SK-N-SH (cell line): ENCODE data around the gene TBC1D16. TPM values are rescaled to one million over a fixed set of nuclear protein-coding genes. Genes with fewer than 3 reads are reported as not detected.

Source experiments
- CTCF ChIA-PET: fragments of 300-600, 350-600 bp; formaldehyde crosslinking; extraction: SDS; loops from one replicate; lab custom pipeline; 2021; lab: Yijun Ruan, JAX
- POLR2A ChIA-PET: fragments of 350-600 bp; sonication (Branson Sonifier 250); formaldehyde crosslinking; extraction: SDS; loops from one replicate; lab custom pipeline; 2020; ENCODE audit warnings: antibody characterized with exemption, inconsistent platforms; lab: Yijun Ruan, JAX
- DNase-seq: peaks from one replicate; pipeline ENCODE4 v3.0.0; 2012
- H2AFZ ChIP-seq: fragments of 200-600 bp; sonication (generic); 2 replicates; pipeline ENCODE4 v1.8.1; 2016; ENCODE audit warnings: antibody characterized with exemption, mild to moderate bottlenecking, low read depth
- H3F3A ChIP-seq: fragments of 200-600 bp; sonication (generic); replicated peaks from 2 replicates; pipeline ENCODE3; 2016; ENCODE audit warnings: antibody characterized with exemption, mild to moderate bottlenecking; ENCODE audit not compliant: insufficient read depth
- H3K27ac ChIP-seq, 2 experiments: fragments of 200-500 bp in 1 of 2; fragments of 200-600 bp in 1 of 2; sonication (Bioruptor generic) in 1 of 2; sonication (generic), shearing (Covaris generic) in 1 of 2; 2 replicates each; pipeline versions ENCODE4 v1.5.1 to v1.6.1; 2014 to 2016; ENCODE audit warnings: low read depth in 2 of 2, inconsistent platforms in 1 of 2, low read length in 1 of 2, mild to moderate bottlenecking in 1 of 2, mixed read lengths in 1 of 2
- H3K27me3 ChIP-seq: fragments of 200-600 bp; sonication (generic), shearing (Covaris generic); 2 replicates; pipeline ENCODE4 v1.6.1; 2016; ENCODE audit warnings: mixed run types; ENCODE audit not compliant: insufficient read depth
- H3K36me3 ChIP-seq, 2 experiments: fragments of 200-500 bp in 1 of 2; fragments of 200-600 bp in 1 of 2; sonication (Bioruptor generic) in 1 of 2; sonication (generic) in 1 of 2; replicated peaks in 1 of 2; 2 replicates each; pipeline versions ENCODE3 to v1.5.1; 2014 to 2016; ENCODE audit warnings: low read length in 1 of 2, mild to moderate bottlenecking in 1 of 2; ENCODE audit not compliant: insufficient read depth in 2 of 2, control insufficient read depth in 1 of 2
- H3K4me1 ChIP-seq, 2 experiments: fragments of 200-500 bp in 1 of 2; fragments of 200-600 bp in 1 of 2; sonication (Bioruptor generic) in 1 of 2; sonication (generic), shearing (Covaris generic) in 1 of 2; 2 replicates each; pipeline versions ENCODE4 v1.5.1 to v1.6.1; 2014 to 2016; ENCODE audit warnings: low read depth in 1 of 2, low read length in 1 of 2, mixed run types in 1 of 2; ENCODE audit not compliant: insufficient read depth in 2 of 2, control insufficient read depth in 1 of 2
- H3K4me2 ChIP-seq: fragments of 200-600 bp; sonication (generic), shearing (Covaris generic); 2 replicates; pipeline ENCODE4 v1.6.1; 2017; ENCODE audit warnings: mixed run types
- H3K4me3 ChIP-seq, 2 experiments: fragments of 200-500 bp in 1 of 2; fragments of 200-600 bp in 1 of 2; sonication (Bioruptor generic) in 1 of 2; sonication (generic), shearing (Covaris generic) in 1 of 2; 2 replicates each; pipeline versions ENCODE4 v1.5.1 to v1.8.1; 2014 to 2016; ENCODE audit warnings: low read depth in 2 of 2, inconsistent platforms in 1 of 2, low read length in 1 of 2, mild to moderate bottlenecking in 1 of 2, mixed read lengths in 1 of 2, moderate library complexity in 1 of 2
- H3K79me2 ChIP-seq: fragments of 200-600 bp; sonication (generic); 2 replicates; pipeline ENCODE4 v1.8.1; 2017; ENCODE audit warnings: mild to moderate bottlenecking; ENCODE audit not compliant: insufficient read depth
- H3K9ac ChIP-seq: fragments of 200-600 bp; sonication (generic); 2 replicates; pipeline ENCODE4 v1.6.1; 2017; ENCODE audit warnings: mixed run types
- H3K9me2 ChIP-seq: fragments of 200-600 bp; sonication (generic); 2 replicates; pipeline ENCODE4 v1.6.1; 2017; ENCODE audit warnings: mixed run types
- H3K9me3 ChIP-seq: fragments of 200-600 bp; sonication (generic); 2 replicates; pipeline ENCODE4 v1.6.1; 2017; ENCODE audit warnings: mixed run types, mild to moderate bottlenecking, moderate library complexity
- H4K20me1 ChIP-seq: fragments of 200-600 bp; sonication (generic); 2 replicates; pipeline ENCODE4 v1.6.1; 2017; ENCODE audit warnings: mild to moderate bottlenecking, mixed run types; ENCODE audit not compliant: insufficient read depth
- CHD2 ChIP-seq: fragments of 150-350 bp; IDR thresholded peaks from 2 replicates; pipeline ENCODE4 v1.6.1; 2018; ENCODE audit warnings: low read length; ENCODE audit not compliant: partially characterized antibody
- FOXM1 ChIP-seq: IDR thresholded peaks from 2 replicates; pipeline ENCODE4 v1.4.0; 2012; ENCODE audit warnings: low read depth, mild to moderate bottlenecking
- GABPA ChIP-seq: IDR thresholded peaks from 2 replicates; pipeline ENCODE4 v1.4.0; 2012; ENCODE audit warnings: low read depth, mild to moderate bottlenecking
- GATA2 ChIP-seq: sonication (generic); formaldehyde crosslinking; IDR thresholded peaks from 2 replicates; pipeline ENCODE4 v1.5.0; 2020; ENCODE audit warnings: mild to moderate bottlenecking, missing genetic modification reagents
- JUND ChIP-seq: IDR thresholded peaks from 2 replicates; pipeline ENCODE4 v1.4.0; 2012
- MXI1 ChIP-seq: IDR thresholded peaks from 2 replicates; pipeline ENCODE4 v1.6.1; 2012; ENCODE audit warnings: mild to moderate bottlenecking, low read depth, low read length, improper control_type of control experiment
- POLR2AphosphoS5 ChIP-seq: IDR thresholded peaks from 2 replicates; pipeline ENCODE4 v1.6.1; 2012; ENCODE audit warnings: low read depth, low read length
- RAD21 ChIP-seq: IDR thresholded peaks from 2 replicates; pipeline ENCODE4 v1.6.1; 2012; ENCODE audit warnings: mild to moderate bottlenecking, low read length
- RCOR1 ChIP-seq: fragments of 150-350 bp; IDR thresholded peaks from 2 replicates; pipeline ENCODE4 v1.6.1; 2017; ENCODE audit warnings: antibody characterized with exemption, low read length
- RXRA ChIP-seq: IDR thresholded peaks from 2 replicates; pipeline ENCODE4 v1.4.0; 2012; ENCODE audit warnings: low read depth, mild to moderate bottlenecking, borderline replicate concordance
- SIN3A ChIP-seq: IDR thresholded peaks from 2 replicates; pipeline ENCODE4 v1.6.1; 2012; ENCODE audit warnings: low read depth, mild to moderate bottlenecking, low read length, moderate library complexity, borderline replicate concordance
- SMC3 ChIP-seq: IDR thresholded peaks from 2 replicates; pipeline ENCODE4 v1.6.1; 2012; ENCODE audit warnings: low read depth, low read length, improper control_type of control experiment
- TAF1 ChIP-seq: IDR thresholded peaks from 2 replicates; pipeline ENCODE4 v1.6.1; 2012; ENCODE audit warnings: low read depth, mild to moderate bottlenecking, low read length, moderate library complexity, borderline replicate concordance
- TEAD4 ChIP-seq: IDR thresholded peaks from 2 replicates; pipeline ENCODE4 v1.4.0; 2012; ENCODE audit warnings: mild to moderate bottlenecking, borderline replicate concordance; ENCODE audit not compliant: insufficient read depth
- YY1 ChIP-seq: IDR thresholded peaks from 2 replicates; pipeline ENCODE4 v1.4.0; 2012; ENCODE audit warnings: low read depth, mild to moderate bottlenecking
- WGBS: methylation state at CpG from one replicate; pipeline ENCODE4 v1.1.6; 2017; ENCODE audit warnings: low lambda C conversion rate; 5-methylcytosine and 5-hydroxymethylcytosine counted together
- polyA plus RNA-seq, 3 experiments: library from polyadenylated mRNA; depleted of rRNA; stranded (reverse); fragments of >200 nt; gene quantifications; 2 replicates each; pipeline ENCODE4 v1.2.3, GENCODE V29; 2012
- TF ChIP-seq, protein P1 (sequence below): fragments of 150-350 bp; IDR thresholded peaks from 2 replicates; pipeline ENCODE4 v1.6.1; 2016; ENCODE audit warnings: mild to moderate bottlenecking, low read depth, low read length
- TF ChIP-seq, protein P2 (sequence below): IDR thresholded peaks from 2 replicates; pipeline ENCODE4 v1.4.0; 2012; ENCODE audit warnings: low read depth, borderline replicate concordance

The TBC1D16 gene
- polyA plus RNA-seq, 1 of the 3 experiments (the other 2 are of a cell fraction) = 14.5 TPM

DNA sequence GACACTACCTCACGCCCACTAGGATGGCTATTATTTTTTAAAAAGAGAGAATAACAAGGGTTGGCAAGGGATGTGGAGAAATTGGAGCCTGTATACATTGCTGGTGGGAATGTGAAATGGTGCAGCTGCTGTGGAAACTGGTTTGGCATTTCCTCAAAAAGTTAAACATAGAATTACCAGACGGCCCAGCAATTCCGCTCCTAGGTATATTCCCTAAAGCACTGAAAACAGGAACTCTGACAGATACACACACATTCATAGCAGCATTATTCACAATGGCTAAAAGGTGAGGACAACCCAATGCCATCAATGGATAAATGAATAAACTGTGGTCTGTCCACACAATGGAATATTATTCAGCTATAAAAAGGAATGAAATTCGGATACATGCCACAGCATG is 136.1 kb downstream of the TBC1D16 start:
- H2AFZ ChIP-seq = no peak overlapping the region
- no peak overlapping the region for H3K4me2 ChIP-seq
- H3K27me3 ChIP-seq = peaks cover 33% of the 10 kb centered on the region; the same call in 1 of the 2 replicates
- 67% methylated on average over 4 of the region's 4 CpGs for WGBS
- no peak for DNase-seq
- H4K20me1 ChIP-seq = no peaks in the 10 kb centered on the region
- H3K4me1 ChIP-seq = no peaks in the 10 kb centered on the region
- no peaks in the 10 kb centered on the region for H3K9me2 ChIP-seq
- no peak overlapping the region for H3K27ac ChIP-seq
- ChIA-PET CTCF (interaction anchor here (0.7 to 1.7 kb wide), 2 partner anchors 24 to 49 kb away, joined by 3 to 5 read pairs; no protein-coding TSS in a partner anchor), POLR2A (no interaction called here)
- H3K79me2 ChIP-seq = no peaks in the 10 kb centered on the region
- no peak for TF ChIP-seq GATA2 (CRISPR knock-in tag)
- TF ChIP-seq YY1 = no peak
- TF ChIP-seq RAD21 = no peak
- TF ChIP-seq RXRA = no peak
- TF ChIP-seq JUND = no peak
- TF ChIP-seq SMC3 = no peak
- no peak for TF ChIP-seq SIN3A
- no peak for TF ChIP-seq RCOR1
- no peak for TF ChIP-seq POLR2AphosphoS5
- no peak for TF ChIP-seq CHD2
- no peak for TF ChIP-seq TAF1
- TF ChIP-seq, protein P1, sequence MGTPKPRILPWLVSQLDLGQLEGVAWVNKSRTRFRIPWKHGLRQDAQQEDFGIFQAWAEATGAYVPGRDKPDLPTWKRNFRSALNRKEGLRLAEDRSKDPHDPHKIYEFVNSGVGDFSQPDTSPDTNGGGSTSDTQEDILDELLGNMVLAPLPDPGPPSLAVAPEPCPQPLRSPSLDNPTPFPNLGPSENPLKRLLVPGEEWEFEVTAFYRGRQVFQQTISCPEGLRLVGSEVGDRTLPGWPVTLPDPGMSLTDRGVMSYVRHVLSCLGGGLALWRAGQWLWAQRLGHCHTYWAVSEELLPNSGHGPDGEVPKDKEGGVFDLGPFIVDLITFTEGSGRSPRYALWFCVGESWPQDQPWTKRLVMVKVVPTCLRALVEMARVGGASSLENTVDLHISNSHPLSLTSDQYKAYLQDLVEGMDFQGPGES = no peak
- TF ChIP-seq GABPA = no peak
- TF ChIP-seq FOXM1 = no peak
- TF ChIP-seq, protein P2, sequence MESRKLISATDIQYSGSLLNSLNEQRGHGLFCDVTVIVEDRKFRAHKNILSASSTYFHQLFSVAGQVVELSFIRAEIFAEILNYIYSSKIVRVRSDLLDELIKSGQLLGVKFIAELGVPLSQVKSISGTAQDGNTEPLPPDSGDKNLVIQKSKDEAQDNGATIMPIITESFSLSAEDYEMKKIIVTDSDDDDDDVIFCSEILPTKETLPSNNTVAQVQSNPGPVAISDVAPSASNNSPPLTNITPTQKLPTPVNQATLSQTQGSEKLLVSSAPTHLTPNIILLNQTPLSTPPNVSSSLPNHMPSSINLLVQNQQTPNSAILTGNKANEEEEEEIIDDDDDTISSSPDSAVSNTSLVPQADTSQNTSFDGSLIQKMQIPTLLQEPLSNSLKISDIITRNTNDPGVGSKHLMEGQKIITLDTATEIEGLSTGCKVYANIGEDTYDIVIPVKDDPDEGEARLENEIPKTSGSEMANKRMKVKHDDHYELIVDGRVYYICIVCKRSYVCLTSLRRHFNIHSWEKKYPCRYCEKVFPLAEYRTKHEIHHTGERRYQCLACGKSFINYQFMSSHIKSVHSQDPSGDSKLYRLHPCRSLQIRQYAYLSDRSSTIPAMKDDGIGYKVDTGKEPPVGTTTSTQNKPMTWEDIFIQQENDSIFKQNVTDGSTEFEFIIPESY = no peak
- no peak for TF ChIP-seq TEAD4
- TF ChIP-seq MXI1 = no peak
- H3F3A ChIP-seq = no peaks in the 10 kb centered on the region
- H3K9me3 ChIP-seq = no peaks in the 10 kb centered on the region
- no peak overlapping the region for H3K4me3 ChIP-seq
- no peaks in the 10 kb centered on the region for H3K36me3 ChIP-seq
- no peak overlapping the region for H3K9ac ChIP-seq
